Kidney (tissue), 14 donors: ENCODE results near the gene REEP1. TPM values are rescaled to one million over a fixed set of nuclear protein-coding genes. Genes with fewer than 3 reads are reported as not detected.

Source experiments
- DNase-seq, 5 donors: peaks; one replicate each; pipeline ENCODE4 v3.0.0-alpha.2; 2013 to 2020
- FAIRE-seq: peaks from 2 replicates; lab custom pipeline; 2012; peaks lifted over from hg19 to GRCh38; lab: Jason Lieb, UNC
- H3K27ac ChIP-seq, 2 donors: one replicate each; pipeline ENCODE4 v1.7.0; 2013; ENCODE audit warnings: low read depth in 2 of 2, low read length in 2 of 2, inconsistent platforms in 1 of 2
- H3K27me3 ChIP-seq: one replicate; pipeline ENCODE4 v1.7.1; 2013; ENCODE audit warnings: low read length, inconsistent platforms; ENCODE audit not compliant: control insufficient read depth, insufficient read depth
- H3K36me3 ChIP-seq, 3 donors: one replicate each; pipeline versions ENCODE4 v1.7.0 to v1.7.1; 2013; ENCODE audit warnings: low read length in 3 of 3, control low read depth in 1 of 3, inconsistent platforms in 1 of 3; ENCODE audit not compliant: insufficient read depth in 3 of 3, control insufficient read depth in 2 of 3
- H3K4me1 ChIP-seq, 3 donors: one replicate each; pipeline versions ENCODE4 v1.7.0 to v1.7.1; 2013; ENCODE audit warnings: low read length in 3 of 3, inconsistent platforms in 1 of 3, low read depth in 1 of 3; ENCODE audit not compliant: control insufficient read depth in 2 of 3, insufficient read depth in 2 of 3
- H3K4me3 ChIP-seq, 3 donors: one replicate each; pipeline versions ENCODE4 v1.7.0 to v1.8.1; 2013; ENCODE audit warnings: low read length in 3 of 3, control low read depth in 1 of 3, inconsistent platforms in 1 of 3
- H3K9ac ChIP-seq, 3 donors: one replicate each; pipeline versions ENCODE4 v1.7.0 to v1.7.1; 2013; ENCODE audit warnings: low read length in 3 of 3, control low read depth in 1 of 3, inconsistent platforms in 1 of 3
- H3K9me3 ChIP-seq, 3 donors: one replicate each; pipeline versions ENCODE4 v1.7.0 to v1.7.1; 2013; ENCODE audit warnings: low read length in 3 of 3, control low read depth in 1 of 3, inconsistent platforms in 1 of 3; ENCODE audit not compliant: control insufficient read depth in 2 of 3, insufficient read depth in 1 of 3
- CTCF ChIP-seq: IDR thresholded peaks from 3 replicates; pipeline ENCODE4 v1.5.1; 2012; ENCODE audit warnings: mild to moderate bottlenecking, moderate library complexity, borderline replicate concordance; ENCODE audit not compliant: insufficient read depth; ENCODE audit errors: extremely low read depth
- intact Hi-C: fragments of 100-400 bp; cut with DNase I; formaldehyde crosslinking; loops from one replicate; pipeline ENCODE4 v1.11.1; 2022
- polyA plus RNA-seq: library from polyadenylated mRNA; stranded (reverse); fragments of 350-450 nt; fragmentation: Illumina TruSeq; extraction: RNeasy Lipid Tissue Mini Kit (QIAGEN cat#74804); gene quantifications from one replicate; pipeline ENCODE4 v1.2.3, GENCODE V29; 2014; ENCODE audit warnings: low read depth, low replicate concordance; ENCODE audit not compliant: insufficient read depth
- total RNA-seq: library from RNA; stranded (reverse); fragmentation: NEBNext Ultra II Directional; extraction: Animal tissue kit (Norgen Biotek cat#: 25700); gene quantifications from one replicate; pipeline ENCODE4 v1.2.1, GENCODE V29; 2021
- donor health status: control.
- donor health status: control.
- donor health status: control.
- donor health status: control.
- donor health status: control.
- donor health status: DM: yes; HTN: yes; CAD: no.
- donor health status: Normal renal cell carcinoma (clear cell type).

REEP1 gene
- total and polyA plus RNA-seq, 2 donors from 2014 or later = 3.3 to 4.3 TPM

GRCh38 chr2:86274265-86274917, 63.0 kb downstream of the REEP1 start:
- Histone ChIP-seq H3K4me3 (no peak overlapping the region), H3K4me1 (no peaks in the 10 kb centered on the region), H3K36me3 (no peaks in the 10 kb centered on the region), H3K9ac (no peak overlapping the region), H3K27me3 (no peaks in the 10 kb centered on the region), H3K27ac (no peak overlapping the region), H3K9me3 (peaks cover 0 to 11% (median 0%) of the 10 kb centered on the region in 3 donors)
- DNase-seq (no peak), FAIRE-seq (no peak)
- TF ChIP-seq CTCF = no peak
- intact Hi-C loops = no loop called here

DNA sequence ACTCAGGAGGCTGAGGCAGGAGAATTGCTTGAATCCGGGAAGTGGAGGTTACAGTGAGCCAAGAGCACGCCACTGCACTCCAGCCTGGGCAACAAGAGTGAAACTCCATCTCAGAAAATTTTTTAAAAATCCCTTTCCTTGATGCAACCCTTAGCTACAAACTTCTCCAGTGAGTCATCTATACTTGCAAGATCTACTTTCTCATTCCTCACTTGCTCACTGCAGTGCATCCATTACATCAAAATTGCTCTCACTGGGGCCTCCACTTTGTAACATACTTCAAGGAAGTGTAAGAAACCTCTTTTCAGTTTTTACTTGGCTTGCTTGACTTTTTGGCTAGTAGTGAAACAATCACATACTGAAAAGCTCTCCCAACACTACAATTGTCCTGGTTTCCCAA, 65.3 kb downstream of the REEP1 start:
- Histone ChIP-seq H3K9ac (no peak overlapping the region), H3K36me3 (no peaks in the 10 kb centered on the region), H3K4me1 (no peaks in the 10 kb centered on the region), H3K27me3 (no peaks in the 10 kb centered on the region), H3K4me3 (no peak overlapping the region), H3K27ac (no peak overlapping the region), H3K9me3 (peaks cover 0 to 11% (median 0%) of the 10 kb centered on the region in 3 donors)
- intact Hi-C loops = no loop called here
- FAIRE-seq = no peak
- TF ChIP-seq CTCF = no peak
- DNase-seq = no peak

- H3K4me1 ChIP-seq = no peaks in the 10 kb centered on the region
- peaks cover 0 to 11% (median 0%) of the 10 kb centered on the region in 3 donors for H3K9me3 ChIP-seq
- H3K27me3 ChIP-seq = no peaks in the 10 kb centered on the region
- H3K9ac ChIP-seq = no peak overlapping the region
- FAIRE-seq = no peak
- no peak for DNase-seq
- intact Hi-C loops = no loop called here
- H3K27ac ChIP-seq = no peak overlapping the region
- H3K36me3 ChIP-seq = no peaks in the 10 kb centered on the region
- H3K4me3 ChIP-seq = no peak overlapping the region
- no peak for TF ChIP-seq CTCF
Observed at GRCh38 chr2:86271248-86271647, 66.2 kb downstream of the REEP1 start.

DNA sequence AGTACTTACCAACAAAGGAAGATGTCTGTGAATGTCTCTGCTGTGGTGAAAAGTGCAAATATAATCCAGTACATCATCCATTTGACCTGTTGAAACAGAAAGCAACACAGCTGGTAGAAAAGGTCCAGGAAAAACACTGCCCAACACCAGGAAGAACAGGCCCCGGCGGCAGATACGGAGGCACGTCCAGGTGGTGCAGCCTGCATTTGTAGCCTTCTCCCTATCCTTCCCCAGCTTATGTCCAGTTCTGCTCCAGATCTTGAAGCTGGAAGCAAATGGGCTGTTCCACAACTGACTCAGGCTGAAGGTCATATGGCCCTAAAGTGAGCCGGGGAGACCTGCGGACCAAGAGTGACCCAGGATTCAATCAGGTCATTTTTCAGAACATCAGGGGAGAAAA, 73.5 kb downstream of the REEP1 start:
- H3K9ac ChIP-seq = no peak overlapping the region
- DNase-seq (no peak), FAIRE-seq (no peak)
- no peaks in the 10 kb centered on the region for H3K27me3 ChIP-seq
- no peaks in the 10 kb centered on the region for H3K36me3 ChIP-seq
- no peak for TF ChIP-seq CTCF
- no peaks in the 10 kb centered on the region for H3K4me1 ChIP-seq
- H3K4me3 ChIP-seq = no peak overlapping the region
- intact Hi-C loops = no loop called here
- H3K9me3 ChIP-seq = no peaks in the 10 kb centered on the region
- no peak overlapping the region for H3K27ac ChIP-seq
